ENCODE measurements around the gene TMEM245. TPM values are rescaled to one million over a fixed set of nuclear protein-coding genes. Genes with fewer than 3 reads are reported as not detected.
"Not testable (repeated sequence)": the region's sequence is repeated elsewhere in the genome, so short reads cannot be mapped to it uniquely, and the experiment has no call there.

TMEM245 gene
- total RNA-seq, 1 donor from 2014 or later, result 30.5 TPM

DNA sequence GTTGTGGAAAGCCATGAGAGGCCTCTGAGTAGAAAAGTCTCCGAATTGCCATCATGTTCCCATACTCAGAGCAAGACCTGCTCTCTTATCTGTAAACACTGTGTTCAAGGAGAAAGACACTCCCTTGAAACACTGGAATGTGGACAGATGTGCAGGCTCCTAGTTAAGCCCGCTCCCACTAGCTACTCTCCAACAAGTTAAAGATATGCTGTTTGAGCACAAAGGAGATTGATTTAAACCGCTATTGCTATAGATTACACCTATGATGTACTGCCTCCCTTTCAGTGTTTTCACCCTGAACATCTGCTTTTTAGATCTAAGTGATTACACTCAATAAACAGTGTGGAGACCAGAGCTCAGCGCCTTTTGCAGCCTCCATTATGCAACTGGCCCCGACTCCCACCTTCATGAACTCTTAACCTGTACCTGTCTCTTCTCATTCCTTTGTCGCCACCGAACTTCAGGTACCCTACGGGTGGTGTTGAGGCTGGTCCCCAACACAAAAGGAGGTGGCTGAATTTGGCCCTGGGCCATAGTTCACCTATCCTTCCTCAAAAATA is 47.5 kb downstream of the TMEM245 start:
- intact Hi-C loops (cut with micrococcal nuclease), result no loop called here

DNA sequence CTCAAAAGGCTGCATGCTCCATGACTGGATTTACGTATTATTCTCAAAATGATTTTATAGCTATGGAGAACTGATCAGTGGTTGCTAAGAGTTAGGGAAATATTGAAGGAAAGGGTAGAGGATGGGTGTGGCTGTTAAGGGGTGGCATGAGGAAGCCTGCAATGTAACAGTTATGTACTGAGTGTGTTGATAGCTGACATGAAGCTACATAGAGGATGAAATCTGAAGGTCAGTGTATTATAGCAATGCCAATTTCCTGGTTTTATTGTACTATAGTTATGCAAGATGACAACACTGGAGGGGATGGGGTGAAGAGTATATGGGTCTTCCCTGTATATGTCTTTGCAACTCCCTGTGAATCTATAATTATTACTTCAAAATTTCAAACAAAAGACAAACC is 51.0 kb downstream of the TMEM245 start:
- intact Hi-C loops (cut with micrococcal nuclease), result no loop called here

DNA sequence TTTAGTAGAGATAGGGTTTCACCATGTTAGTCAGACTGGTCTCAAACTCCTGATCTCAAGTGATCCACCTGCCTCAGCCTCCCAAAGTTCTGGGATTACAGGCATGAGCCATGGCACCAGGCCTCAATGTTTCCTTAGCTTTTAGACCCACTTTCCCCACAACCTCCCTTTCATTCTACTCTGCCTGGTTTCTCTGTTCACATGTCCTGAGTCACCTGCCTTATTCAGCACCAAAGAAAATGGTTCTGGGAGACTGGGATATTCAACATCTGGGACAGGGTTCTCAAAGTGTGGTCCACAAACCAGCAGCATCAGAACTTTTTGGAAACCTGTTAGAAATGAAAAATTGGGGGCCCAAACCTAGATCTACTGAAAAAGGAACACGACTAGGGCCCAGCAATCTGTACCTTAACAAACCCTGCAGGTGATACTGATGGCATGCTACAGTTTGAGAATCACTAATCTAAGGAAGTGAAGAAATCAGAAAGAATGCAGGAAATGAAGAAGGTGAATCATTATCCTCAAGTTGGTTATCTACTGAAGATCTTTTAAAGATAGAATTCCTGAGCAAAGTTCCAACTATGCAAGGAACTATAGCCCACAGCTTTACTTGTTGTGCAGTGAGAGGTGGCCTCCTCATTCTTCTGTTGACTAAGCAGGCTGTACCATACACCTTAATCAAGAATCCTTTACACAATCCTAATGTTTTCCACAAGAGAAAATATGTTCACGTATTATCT is 54.6 kb downstream of the TMEM245 start:
- intact Hi-C loops (cut with micrococcal nuclease), result no loop called here

GRCh38 chr9:109063760-109064159 is 56.0 kb downstream of the TMEM245 start:
- intact Hi-C loops (cut with micrococcal nuclease), result no loop called here

DNA sequence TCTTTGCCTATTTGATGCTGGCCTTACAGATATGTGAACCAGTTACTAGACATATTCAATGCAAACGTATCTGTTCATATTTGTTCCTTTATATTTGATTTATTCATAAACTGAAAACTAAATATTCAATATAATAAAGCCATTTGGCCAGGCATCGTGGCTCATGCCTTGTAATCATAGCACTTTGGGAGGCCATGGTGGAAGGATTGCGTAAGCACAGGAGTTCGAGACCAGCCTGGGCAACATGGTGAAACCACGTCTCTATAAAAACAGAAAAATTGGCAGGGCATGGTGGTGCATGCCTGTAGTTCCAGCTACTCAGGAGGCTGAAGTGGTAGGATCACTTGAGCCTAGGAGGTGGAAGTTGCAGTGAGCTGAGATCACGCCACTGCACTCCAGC is 57.2 kb downstream of the TMEM245 start:
- intact Hi-C loops (cut with micrococcal nuclease), result no loop called here

GRCh38 chr9:109060191-109060590 is 59.6 kb downstream of the TMEM245 start:
- intact Hi-C loops (cut with micrococcal nuclease), result no loop called here

DNA sequence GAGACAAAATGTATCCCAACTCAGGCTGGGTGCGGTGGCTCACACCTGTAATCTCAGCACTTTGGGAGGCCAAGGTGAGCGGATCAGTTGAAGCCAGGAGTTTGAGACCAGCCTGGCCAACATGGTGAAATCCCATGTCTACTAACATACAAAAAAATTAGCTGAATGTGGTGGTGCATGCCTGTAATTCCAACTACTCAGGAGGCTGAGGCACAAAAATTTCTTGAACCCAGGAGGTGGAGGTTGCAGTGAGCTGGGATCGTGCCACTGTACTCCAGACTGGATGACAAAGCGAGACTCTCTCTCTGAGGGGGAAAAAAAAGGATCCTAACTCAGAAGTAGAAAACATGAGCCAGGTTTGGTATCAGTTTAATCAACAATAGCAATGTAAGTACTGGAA is 66.6 kb downstream of the TMEM245 start:
- intact Hi-C loops (cut with micrococcal nuclease), result not testable (repeated sequence)

DNA sequence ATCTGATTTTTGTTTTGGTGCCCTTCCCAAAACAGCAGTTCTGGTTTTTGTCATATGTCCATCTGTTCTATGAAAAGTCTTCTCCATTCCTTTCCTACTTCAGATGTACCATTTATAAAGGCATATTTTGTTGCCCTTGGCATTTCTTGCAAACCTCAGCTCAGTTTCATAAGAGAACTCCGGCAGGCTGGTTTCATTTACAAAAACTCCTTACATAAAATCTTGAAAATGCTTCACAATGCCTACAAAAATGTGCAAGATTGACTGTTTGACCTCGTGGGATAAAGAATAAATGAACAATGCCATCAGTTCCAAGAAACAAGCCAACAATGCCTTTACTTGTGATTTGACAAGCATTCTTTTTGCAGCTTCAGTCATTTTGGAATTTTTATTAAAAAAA is 67.3 kb downstream of the TMEM245 start:
- intact Hi-C loops (cut with micrococcal nuclease), result no loop called here

GRCh38 chr9:109051733-109052132 is 68.0 kb downstream of the TMEM245 start:
- intact Hi-C loops (cut with micrococcal nuclease), result no loop called here

- intact Hi-C loops (cut with micrococcal nuclease), result no loop called here
Measured at GRCh38 chr9:109050444-109050843, 69.3 kb downstream of the TMEM245 start.

DNA sequence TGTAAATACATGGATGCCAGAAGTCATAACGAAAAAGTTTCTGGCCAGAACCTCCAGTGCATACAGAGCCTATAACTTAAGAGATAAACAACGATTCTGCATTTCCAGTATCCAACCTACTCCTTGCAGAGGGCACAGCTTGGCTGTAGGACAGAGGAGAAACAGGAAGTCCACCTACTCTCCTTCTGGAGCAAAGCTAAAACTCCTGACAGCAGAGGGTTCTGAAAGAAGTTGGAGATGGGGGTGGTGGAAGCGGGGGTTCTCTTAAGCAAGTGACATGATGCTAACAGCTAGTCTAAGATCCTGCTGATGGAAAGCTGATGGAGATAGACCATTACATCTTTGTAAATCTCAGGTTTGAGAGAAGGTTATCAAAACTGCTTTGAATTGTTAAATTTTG is 70.9 kb downstream of the TMEM245 start:
- intact Hi-C loops (cut with micrococcal nuclease), result no loop called here

- intact Hi-C loops (cut with micrococcal nuclease), result no loop called here
Measured at GRCh38 chr9:109047259-109047658, 72.5 kb downstream of the TMEM245 start.

- intact Hi-C loops (cut with micrococcal nuclease), result no loop called here
Measured at GRCh38 chr9:109046346-109046745, 73.4 kb downstream of the TMEM245 start.

DNA sequence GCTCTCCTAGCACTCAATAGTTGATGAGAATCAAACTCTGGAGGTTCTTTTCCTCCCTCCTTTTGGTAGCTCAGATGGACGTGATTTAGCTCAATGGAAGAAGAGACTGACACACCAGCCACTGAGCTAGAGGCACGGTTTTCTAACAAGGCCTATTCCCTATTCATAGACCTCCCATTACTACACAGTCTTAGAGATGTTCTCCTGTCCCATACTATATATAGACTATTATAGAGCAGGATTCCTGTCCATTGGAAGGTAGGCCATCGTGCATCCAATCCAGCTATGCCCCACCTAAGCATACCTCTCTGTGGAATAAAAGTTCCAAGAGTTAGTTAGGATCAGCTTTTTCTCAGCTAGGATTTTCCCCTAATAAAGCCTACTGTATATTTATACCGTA is 76.2 kb downstream of the TMEM245 start:
- intact Hi-C loops (cut with micrococcal nuclease), result no loop called here

GRCh38 chr9:109040571-109040970 is 79.2 kb downstream of the TMEM245 start:
- intact Hi-C loops (cut with micrococcal nuclease), result no loop called here

DNA sequence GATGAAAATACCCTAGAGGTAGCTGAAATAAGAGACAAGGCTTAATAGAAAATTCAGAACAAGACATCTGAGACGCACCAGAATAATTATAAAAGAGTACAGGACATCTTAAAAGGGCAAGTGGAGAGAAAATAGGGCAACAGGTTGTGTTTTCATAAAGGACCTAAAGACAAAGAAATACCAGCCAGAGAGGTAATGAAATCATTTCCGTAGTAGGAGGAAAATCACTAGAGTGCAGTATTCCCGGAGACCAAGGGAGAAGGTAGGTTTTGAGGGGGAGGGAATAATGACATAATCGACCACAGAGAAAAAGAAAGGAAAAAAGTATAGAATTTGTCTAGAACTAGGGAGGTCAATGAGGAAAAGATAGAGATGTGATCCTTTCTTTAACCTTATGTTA is 80.2 kb downstream of the TMEM245 start:
- intact Hi-C loops (cut with micrococcal nuclease), result no loop called here

- intact Hi-C loops (cut with micrococcal nuclease), result no loop called here
Measured at GRCh38 chr9:109037946-109038715, 81.6 kb downstream of the TMEM245 start.

- intact Hi-C loops (cut with micrococcal nuclease), result no loop called here
Measured at GRCh38 chr9:109036744-109037680, 82.7 kb downstream of the TMEM245 start.

- intact Hi-C loops (cut with micrococcal nuclease), result no loop called here
Measured at GRCh38 chr9:109035684-109036423, 83.9 kb downstream of the TMEM245 start.

DNA sequence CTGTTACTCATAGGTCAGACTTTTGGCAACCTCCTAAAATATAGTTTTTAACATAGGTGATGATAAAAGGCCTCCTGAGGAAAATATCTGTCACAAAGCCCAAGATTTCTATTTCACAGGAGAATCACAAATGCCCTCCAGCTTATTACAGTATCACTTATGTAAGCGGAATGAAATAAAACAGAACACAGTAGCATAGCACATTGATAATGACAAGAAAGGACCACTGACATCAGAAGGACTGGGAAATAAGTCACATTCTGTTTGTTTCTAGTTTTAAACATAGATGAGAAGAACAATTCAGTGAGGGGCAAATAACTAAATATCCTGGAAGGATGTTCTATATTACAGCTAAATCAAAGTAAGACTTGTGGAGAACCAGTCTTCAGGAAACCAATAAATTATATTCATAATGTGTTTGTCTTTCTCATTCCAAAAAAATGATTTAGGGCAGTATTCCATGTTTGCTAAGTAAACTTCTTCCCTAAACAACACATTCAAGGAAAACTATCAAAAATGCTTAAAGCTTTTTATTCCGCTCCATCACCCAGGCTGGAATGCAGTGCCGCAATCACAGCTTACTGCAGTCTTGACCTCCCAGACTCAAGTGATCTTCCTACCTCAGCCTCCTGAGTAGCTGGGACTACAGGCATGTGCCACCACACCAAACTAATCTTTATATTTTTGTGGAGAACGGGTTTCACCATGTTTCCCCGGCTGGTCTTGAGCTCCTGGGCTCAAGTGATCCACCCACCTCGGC is 85.6 kb downstream of the TMEM245 start:
- intact Hi-C loops (cut with micrococcal nuclease), result no loop called here

Measured in T-helper 1 cell treated with Interleukin-12 subunit alpha and Interleukin-12 subunit beta and Interleukin-4 antibody, amounts not matched to agents 30 ng/mL and 1 ng/mL, for 36 hours (primary cell).